HG02610 (cell line): ENCODE measurements around the gene ENGASE.

Source experiments
- ATAC-seq: cut with Tn5 transposase; IDR thresholded peaks from one replicate; pipeline ENCODE4 v1.9.1; 2021; ENCODE audit warnings: mild to moderate bottlenecking, moderate library complexity; ENCODE audit not compliant: unreplicated experiment

ENGASE gene

GRCh38 chr17:79111097-79111496 is 36.5 kb downstream of the ENGASE start:
- ATAC-seq: no peak

- no peak for ATAC-seq
Measured at GRCh38 chr17:79112471-79112870, 37.8 kb downstream of the ENGASE start.

DNA sequence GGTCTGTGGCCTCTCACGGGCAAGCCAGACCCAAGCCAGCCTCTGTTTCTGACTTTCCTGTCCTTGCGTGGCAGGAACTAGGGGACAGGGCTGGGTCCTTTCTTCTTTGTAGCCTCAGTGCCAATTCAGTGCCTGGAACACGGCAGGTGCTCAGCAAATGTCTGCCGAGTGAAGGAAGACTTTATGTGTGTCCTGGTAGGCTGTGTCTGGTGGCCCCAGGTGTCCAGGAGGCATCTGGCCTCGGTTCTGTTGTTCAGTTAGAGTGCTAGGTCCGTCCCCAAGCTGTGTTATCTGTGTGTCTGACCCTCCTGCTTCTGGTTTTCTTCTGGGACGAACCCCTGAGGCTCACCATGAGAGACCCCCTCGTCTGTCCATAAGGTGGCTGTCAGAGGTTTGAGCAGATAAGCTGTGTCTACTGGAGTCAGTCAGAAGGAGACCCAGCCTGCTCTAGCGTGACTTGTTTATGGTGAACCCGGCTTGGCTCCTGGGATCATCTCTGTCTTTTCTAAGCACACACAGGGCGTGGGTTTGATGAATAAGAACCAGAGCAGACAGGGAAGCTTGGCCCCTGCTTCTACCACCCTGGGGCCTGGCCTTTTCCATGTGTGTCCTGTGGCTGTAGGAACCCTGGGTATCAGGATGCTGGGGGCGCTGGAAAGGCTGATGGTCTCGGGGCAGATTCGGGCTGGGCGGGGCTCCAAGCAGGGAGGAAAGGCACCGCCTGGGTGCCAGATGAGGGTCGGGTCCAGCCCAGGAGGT is 39.3 kb downstream of the ENGASE start:
- ATAC-seq: no peak

DNA sequence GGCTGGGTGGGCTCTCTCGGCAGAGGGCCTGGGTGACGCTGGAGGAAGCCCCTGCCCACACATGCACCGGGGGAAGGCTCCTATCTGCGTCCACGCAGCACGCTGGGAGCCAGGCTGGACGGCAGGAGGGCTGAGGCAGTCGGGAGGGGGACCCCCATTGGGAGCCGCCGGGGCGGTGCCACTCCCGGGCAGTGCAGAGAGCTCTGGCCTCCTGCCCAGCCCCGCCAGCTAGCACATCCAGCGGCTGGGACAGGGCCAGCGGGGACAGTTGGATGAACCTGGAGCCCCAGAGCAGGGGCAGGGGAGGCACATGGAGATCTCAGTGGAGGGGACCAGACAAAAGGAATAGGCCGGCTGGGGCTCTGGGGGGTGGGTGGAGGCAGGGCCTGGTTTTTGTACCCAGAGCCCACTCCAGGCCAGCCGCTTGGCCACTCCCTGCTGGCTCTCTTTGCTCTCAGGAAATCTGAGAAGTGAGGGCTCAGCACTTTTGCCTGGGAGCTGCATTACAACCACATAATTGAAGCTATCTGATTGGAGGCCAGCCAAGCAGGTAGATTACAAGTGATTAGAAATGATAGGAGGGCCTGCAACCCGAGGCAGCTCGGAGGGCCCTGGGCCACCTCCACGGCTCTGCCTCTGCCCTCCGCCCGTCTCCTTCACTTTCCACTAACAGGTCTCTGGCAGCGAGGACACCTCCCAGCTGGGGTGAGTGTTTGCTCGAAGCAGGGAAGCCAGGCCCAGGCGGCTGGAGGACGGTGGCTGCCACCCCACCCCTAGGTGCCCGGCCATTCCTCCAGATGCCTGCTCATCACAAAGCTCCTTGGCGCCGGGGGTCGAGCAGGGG is 40.1 kb downstream of the ENGASE start:
- no peak for ATAC-seq

- ATAC-seq: no peak
Measured at GRCh38 chr17:79115487-79115886, 40.9 kb downstream of the ENGASE start.

DNA sequence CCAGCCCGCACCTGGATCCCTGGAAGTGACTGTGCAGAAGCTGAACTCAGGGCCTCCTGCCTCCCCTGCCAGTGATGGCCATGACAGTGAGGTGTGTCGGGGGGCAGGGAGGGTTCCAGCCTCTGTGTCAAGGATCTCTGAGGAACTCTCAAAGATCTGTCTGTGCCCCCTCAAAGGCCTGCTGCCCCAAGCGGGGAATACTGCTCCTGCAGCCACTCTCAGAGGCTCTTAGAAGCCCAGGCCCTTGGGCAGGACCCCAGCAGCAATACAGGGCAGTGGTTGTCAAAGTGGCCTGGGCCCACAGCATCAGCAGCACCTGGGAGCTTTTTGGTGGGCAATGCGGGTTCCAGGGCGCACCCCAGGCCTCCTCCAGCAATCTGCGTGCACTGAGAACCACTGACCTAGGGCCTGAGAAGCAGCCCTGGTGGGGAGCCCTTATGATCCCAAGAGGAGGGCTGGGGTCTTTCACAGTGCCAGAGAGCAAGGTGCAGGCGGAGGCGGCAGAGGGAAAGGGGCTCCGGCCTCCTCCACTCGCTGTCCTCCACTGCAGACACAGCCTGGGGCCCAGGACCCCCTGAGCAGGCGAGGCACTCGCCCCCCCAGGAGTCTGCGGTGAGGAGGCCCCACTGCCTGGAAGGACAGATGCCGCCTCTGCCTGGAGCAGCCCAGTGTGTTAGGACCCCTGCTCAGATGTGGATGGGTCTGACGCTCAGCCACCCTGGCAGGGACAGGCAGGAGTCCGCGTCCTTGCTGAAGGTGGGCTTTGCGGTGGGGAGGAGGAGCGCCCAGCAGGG is 42.1 kb downstream of the ENGASE start:
- ATAC-seq: no peak

DNA sequence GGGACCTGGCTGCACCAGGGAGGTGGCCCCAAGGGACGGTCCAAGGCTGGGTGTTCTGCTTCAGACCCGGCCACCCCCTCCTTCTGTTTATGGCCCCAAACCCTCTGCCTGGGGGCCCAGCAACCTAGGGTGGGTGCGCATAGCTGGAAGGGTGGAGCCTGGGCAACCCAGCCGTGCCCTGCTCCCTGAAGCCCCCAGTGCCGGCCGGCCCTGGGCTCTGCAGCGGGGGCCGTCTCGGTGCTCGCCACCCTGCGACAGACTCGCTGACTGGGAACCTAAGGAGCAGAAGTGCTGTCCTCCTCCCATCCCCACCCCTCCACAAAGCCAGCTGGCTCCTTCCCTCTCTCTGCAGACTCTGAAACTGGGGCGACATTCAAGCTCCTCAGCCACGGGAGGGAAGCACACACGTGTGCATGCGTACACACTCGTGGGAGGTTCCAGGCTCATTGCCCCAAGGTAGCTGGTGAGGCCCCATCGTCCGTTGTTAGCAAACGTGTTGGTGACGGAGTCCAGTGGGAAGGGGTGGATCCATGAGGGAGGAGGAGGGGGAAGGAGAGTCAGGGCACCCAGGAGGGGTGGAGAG is 43.4 kb downstream of the ENGASE start:
- no peak for ATAC-seq

DNA sequence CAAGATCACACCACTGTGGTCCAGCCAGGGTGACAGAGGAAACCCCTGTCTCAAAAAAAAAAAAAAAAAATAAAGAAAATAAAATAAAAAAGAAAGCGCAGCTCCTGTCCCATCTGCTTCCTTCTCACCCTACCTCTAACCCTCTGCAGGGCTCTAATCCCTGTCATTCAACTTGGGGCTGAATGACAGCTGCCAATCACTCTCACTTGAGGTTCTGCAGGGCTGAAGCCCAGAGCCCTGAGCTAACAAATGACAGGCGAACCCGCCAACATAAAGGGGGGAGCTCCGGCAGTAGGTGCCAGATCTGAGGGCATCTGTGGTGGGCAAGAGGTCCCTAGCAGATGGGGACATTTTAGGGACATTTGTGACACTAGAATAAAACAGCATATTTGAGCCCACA is 44.3 kb downstream of the ENGASE start:
- no peak for ATAC-seq

DNA sequence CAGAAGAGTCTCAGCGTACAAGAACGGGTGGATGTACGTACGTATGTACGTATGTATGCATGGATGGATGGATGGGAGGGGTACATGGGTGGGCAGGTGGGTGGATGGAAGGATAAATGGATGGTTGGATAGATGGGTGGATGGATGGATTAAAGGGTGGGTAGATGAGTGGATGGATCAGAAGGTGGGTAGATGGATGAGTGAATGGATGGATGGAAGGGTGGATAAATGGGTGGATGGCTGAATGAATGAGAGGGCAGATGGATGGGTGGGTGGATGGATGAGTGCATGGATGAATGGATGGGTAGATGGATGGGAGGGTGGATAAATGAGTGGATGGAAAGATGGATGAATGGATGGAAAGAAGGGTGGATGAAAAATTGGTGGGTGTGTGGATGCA is 45.6 kb downstream of the ENGASE start:
- ATAC-seq: no peak

GRCh38 chr17:79123988-79124387 is 49.4 kb downstream of the ENGASE start:
- no peak for ATAC-seq

DNA sequence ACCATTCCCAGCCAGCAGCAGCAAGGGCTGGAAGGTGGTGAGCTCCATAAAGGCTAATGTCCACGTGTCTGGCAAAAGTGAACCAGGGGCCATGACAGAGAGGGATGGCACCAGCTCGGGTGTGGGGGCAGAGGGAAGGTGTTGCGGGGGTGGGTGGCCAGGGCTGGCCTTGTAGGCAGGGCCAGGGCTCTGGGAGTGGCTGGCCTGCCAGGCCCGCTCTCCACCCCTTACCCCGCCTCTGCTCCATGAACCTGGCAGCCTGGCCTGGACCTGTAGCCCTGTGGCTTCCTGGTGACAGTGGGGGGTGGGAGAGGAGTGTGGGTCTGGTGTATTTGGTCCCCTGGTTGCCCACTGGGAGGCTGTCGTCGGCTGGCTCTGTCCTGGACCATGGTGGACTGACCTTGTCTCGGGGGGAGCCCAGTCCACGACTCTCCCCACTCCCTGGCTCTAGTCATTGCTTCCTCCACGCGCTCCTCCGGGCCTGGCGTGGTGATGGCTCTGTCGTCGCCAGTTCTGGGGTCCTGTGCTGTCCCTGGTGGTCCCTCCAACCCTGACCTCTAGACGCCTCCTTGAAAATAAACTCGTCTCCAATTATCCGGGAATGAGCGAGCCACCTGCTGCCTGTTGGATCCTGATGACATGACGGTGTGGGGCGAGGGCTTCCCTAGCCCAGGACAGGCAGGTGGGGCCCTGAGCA is 50.0 kb downstream of the ENGASE start:
- no peak for ATAC-seq

DNA sequence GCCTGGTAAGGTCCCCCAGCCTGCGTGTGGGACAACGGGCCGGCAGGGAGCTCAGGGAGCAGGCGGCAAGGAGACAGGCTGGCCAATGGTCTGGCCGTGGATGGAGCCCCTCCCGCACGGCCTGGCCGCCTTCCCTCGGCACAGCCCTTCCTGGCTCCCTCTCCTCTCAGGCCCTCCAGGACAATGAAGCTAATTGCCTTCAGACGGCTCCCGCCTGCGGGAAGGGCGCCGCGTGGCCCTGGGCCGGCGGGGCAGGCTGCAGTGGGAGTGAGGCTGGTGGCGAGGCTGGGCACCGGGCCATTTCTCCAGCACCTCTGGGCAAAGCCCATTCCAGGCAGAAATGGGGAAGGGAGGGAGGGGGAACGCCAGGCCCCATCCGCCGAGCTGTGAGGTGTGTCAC is 50.9 kb downstream of the ENGASE start:
- no peak for ATAC-seq

DNA sequence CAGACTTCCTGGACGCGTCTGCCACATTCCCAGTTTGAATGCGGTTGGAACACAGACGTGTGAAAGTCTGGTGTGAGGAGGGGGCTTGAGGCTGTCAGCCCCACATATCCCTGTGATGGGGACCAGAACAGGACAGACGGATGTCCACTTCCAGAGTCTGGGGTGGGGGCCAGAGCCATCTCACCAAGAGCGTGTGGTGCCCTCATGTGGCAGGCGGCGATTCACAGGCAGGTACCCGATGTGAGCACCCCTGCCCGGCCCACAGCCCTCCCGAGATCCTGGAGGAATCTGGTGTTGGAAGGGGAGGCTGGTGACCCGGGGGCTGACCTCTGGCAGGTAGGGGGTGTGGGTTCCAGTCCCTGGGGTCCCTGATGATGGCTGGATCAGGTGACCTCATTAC is 51.5 kb downstream of the ENGASE start:
- no peak for ATAC-seq

DNA sequence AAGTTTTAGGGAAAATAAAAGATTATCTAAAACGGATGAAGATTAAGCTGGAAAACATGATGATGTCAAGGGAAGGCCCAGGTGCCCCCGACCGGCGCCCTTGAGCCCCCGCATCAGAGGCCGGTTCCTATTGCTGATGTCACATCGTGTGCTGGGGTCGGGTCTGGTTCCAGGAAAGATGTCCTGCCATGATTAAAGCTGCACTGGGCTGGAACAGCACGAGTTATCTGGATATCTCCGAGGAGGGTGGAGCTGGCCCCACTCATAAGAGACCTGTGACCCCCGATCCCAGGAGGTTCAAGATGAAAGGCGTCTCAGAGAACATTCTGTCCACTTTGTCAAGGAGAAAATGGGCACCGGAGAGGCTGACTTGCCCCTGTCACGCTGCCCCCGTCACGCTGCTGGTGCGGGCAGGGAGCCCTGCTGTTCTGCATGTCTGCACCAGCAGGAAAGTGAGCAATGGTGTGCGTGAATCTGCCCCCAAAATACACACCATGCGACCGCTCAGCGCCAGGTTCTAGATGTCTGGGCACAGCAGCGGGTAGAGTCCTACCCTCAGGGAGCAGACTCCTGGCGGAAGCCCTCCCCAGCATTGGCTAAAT is 53.0 kb downstream of the ENGASE start:
- ATAC-seq: no peak

- ATAC-seq: no peak
Measured at GRCh38 chr17:79129523-79129922, 54.9 kb downstream of the ENGASE start.

- ATAC-seq: no peak
Measured at GRCh38 chr17:79130536-79131273, 56.1 kb downstream of the ENGASE start.

DNA sequence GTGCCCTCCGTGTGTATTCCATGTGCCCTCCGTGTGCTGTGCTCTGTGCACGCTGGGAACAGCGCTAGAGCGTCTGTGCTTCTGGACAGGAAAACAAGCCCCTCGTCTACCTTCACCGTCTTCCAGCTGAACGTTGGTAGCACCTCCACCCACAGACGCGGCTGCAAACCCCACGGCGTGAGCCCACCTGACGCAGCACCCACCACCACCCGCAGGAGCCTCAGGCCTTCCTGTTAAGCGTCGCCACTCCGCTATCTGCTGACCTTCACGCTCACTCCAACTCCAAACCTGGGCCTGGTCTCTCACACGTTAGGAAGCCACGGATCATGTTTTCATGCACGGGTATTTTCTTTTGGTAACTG is 56.6 kb downstream of the ENGASE start:
- no peak for ATAC-seq

- no peak for ATAC-seq
Measured at GRCh38 chr17:79131701-79132100, 57.1 kb downstream of the ENGASE start.

DNA sequence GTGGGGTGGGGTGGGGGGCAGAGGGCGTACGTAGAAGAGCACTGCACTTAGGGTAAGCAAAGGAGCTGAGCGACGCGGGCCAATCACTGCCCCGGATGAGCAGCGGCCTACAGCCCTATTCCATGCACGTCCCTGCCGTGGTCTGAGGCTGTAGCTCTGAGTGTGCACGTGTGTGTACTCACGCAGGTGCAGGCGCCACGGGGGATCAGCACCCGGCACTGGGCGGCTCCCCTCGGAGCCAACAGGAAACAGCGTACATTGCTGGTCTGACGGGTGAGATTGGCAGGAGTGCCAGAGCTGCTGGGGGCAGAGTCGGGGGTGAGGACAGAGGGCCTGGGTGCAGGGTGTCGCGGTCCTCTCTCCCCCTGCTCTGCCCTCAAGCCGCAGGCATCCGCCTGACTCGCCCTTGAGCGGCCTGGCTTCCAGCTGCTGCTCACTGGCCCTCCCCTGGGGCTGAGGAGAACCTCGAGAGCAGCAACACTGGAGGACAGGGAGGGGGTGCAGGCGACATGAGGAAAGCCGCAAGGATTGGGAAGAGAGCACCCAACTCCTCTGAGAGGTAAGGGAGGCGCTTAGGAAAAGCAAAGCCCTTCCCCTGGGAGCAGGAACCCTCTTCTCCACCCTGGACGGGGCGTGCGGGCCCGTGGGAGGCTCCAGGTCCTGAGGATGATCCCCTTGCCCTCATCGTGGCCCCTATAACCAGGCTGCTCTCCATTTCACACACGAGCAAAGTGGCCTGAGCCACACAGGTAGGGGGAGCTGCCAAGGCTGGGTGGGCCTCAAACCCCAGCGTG is 57.8 kb downstream of the ENGASE start:
- ATAC-seq: no peak
